ENCODE results near the gene ANKS1A.
A peak's percentile ranks its signal among the peaks of the same experiment; 100 is the strongest.
"Not testable (repeated sequence)": the region's sequence is repeated elsewhere in the genome, so short reads cannot be mapped to it uniquely, and the experiment has no call there.

Gene ANKS1A

GRCh38 chr6:34885837-34886236 is 3.2 kb upstream of the ANKS1A start:
- not testable (repeated sequence) for DNase-seq (ENCODE audit: low read depth in 2 of 2)

GRCh38 chr6:34887753-34888513 is 1.1 kb upstream of the ANKS1A start, which contains the start of gene TAF11:
Gene TAF11 (minus strand): TSS chr6:34888042. CDS start chr6:34887957, 85 bp downstream.
- DNase-seq (ENCODE audit: low read depth in 2 of 2), result peak; percentile 86 to 87

GRCh38 chr6:34888514-34888856 is 570 bp upstream of the ANKS1A start:
- no peak for DNase-seq (ENCODE audit: low read depth in 2 of 2)

GRCh38 chr6:34890533-34890925 is 1.5 kb downstream of the ANKS1A start:
- DNase-seq (ENCODE audit: low read depth in 2 of 2), result no peak

GRCh38 chr6:34891296-34891695 is 2.2 kb downstream of the ANKS1A start:
- DNase-seq (ENCODE audit: low read depth in 2 of 2), result no peak

- DNase-seq (ENCODE audit: low read depth in 2 of 2), result no peak
Observed at GRCh38 chr6:34894693-34895092, 5.6 kb downstream of the ANKS1A start.

- DNase-seq (ENCODE audit: low read depth in 2 of 2), result no peak
Observed at GRCh38 chr6:34897130-34897529, 8.1 kb downstream of the ANKS1A start.

GRCh38 chr6:34897716-34898115 is 8.7 kb downstream of the ANKS1A start:
- no peak for DNase-seq (ENCODE audit: low read depth in 2 of 2)

GRCh38 chr6:34899748-34900147 is 10.7 kb downstream of the ANKS1A start:
- DNase-seq (ENCODE audit: low read depth in 2 of 2), result not testable (repeated sequence)

- no peak for DNase-seq (ENCODE audit: low read depth in 2 of 2)
Observed at GRCh38 chr6:34900321-34901031, 11.4 kb downstream of the ANKS1A start.

GRCh38 chr6:34901930-34902329 is 12.9 kb downstream of the ANKS1A start:
- peak in 1 of 2 experiments; percentile 5 for DNase-seq (ENCODE audit: low read depth in 2 of 2)

- DNase-seq (ENCODE audit: low read depth in 2 of 2), result no peak
Observed at GRCh38 chr6:34904990-34905613, 16.0 kb downstream of the ANKS1A start.

GRCh38 chr6:34906826-34907225 is 17.8 kb downstream of the ANKS1A start:
- no peak for DNase-seq (ENCODE audit: low read depth in 2 of 2)

GRCh38 chr6:34908194-34908593 is 19.1 kb downstream of the ANKS1A start:
- DNase-seq (ENCODE audit: low read depth in 2 of 2), result no peak

GRCh38 chr6:34909320-34909883 is 20.3 kb downstream of the ANKS1A start:
- DNase-seq (ENCODE audit: low read depth in 2 of 2), result no peak

- no peak for DNase-seq (ENCODE audit: low read depth in 2 of 2)
Observed at GRCh38 chr6:34911822-34912221, 22.8 kb downstream of the ANKS1A start.

GRCh38 chr6:34912715-34913464 is 23.8 kb downstream of the ANKS1A start:
- DNase-seq (ENCODE audit: low read depth in 2 of 2), result peak; percentile 22 to 25

- peak in 1 of 2 experiments; percentile 3 for DNase-seq (ENCODE audit: low read depth in 2 of 2)
Observed at GRCh38 chr6:34914358-34914757, 25.3 kb downstream of the ANKS1A start.

GRCh38 chr6:34916348-34916967 is 27.4 kb downstream of the ANKS1A start:
- DNase-seq (ENCODE audit: low read depth in 2 of 2), result no peak

GRCh38 chr6:34917626-34918285 is 28.7 kb downstream of the ANKS1A start:
- DNase-seq (ENCODE audit: low read depth in 2 of 2), result no peak

GRCh38 chr6:34919651-34920050 is 30.6 kb downstream of the ANKS1A start:
- DNase-seq (ENCODE audit: low read depth in 2 of 2), result no peak

Data from fibroblast of skin of left quadriceps (primary cell).